GM12878 (cell line): Measurements from ENCODE around the gene ERO1A. TPM values are rescaled to one million over a fixed set of nuclear protein-coding genes. Genes with fewer than 3 reads are reported as not detected.

Experiments used
- ATAC-seq: fragments of 200-7000 bp; cut with Tn5 transposase; 3 replicates; pipeline ENCODE4 v1.9.1; 2020; ENCODE audit warnings: mild to moderate bottlenecking, moderate library complexity
- BruUV-seq: library from RNA; stranded (reverse); fragments of 400-500 nt; replicated peaks from 2 replicates; lab custom pipeline; 2021; lab: Mats Ljungman, UMichigan
- CTCF ChIA-PET: fragments of 300-600 bp; sonication (Branson Sonifier 250); formaldehyde crosslinking; extraction: SDS; loops from one replicate; lab custom pipeline; 2021; ENCODE audit warnings: inconsistent platforms; lab: Yijun Ruan, JAX
- POLR2A ChIA-PET: fragments of 350-600 bp; formaldehyde crosslinking; extraction: SDS; loops from one replicate; lab custom pipeline; 2021; ENCODE audit warnings: inconsistent platforms; lab: Charles Lee
- RAD21 ChIA-PET: fragments of 300-600 bp; sonication (Branson Sonifier 250); formaldehyde crosslinking; loops from one replicate; lab custom pipeline; 2023; ENCODE audit warnings: antibody characterized with exemption; ENCODE audit not compliant: unreplicated experiment; lab: Charles Lee
- SMC1A ChIA-PET: fragments of 300-600 bp; sonication (Branson Sonifier 250); formaldehyde crosslinking; loops from one replicate; lab custom pipeline; 2023; ENCODE audit not compliant: unreplicated experiment, uncharacterized antibody; lab: Charles Lee
- DNase-seq: peaks from one replicate; pipeline ENCODE4 v3.0.0-alpha.2; 2011; ENCODE audit warnings: low read depth, low spot score
- FAIRE-seq: peaks from 3 replicates; lab custom pipeline; 2011; peaks lifted over from hg19 to GRCh38; lab: Jason Lieb, UNC
- H2AFZ ChIP-seq: 2 replicates; pipeline ENCODE4 v1.6.0; 2011; ENCODE audit warnings: low read depth, low read length, control low read depth; ENCODE audit not compliant: control insufficient read depth
- H3K27ac ChIP-seq: 2 replicates; pipeline ENCODE4 v1.5.1; 2011; ENCODE audit warnings: control low read depth; ENCODE audit not compliant: control insufficient read depth, insufficient read depth
- H3K27me3 ChIP-seq, 2 experiments: replicated peaks in 1 of 2; 2 replicates each; pipeline versions ENCODE4 v1.6.0 to v1.6.1; 2011; ENCODE audit warnings: low read length in 1 of 2; ENCODE audit not compliant: control insufficient read depth in 2 of 2, insufficient read depth in 2 of 2
- H3K36me3 ChIP-seq, 2 experiments: 2 replicates each; pipeline ENCODE4 v1.5.1; 2011; ENCODE audit warnings: low read length in 1 of 2; ENCODE audit not compliant: control insufficient read depth in 2 of 2, insufficient read depth in 2 of 2
- H3K4me1 ChIP-seq: 2 replicates; pipeline ENCODE4 v1.6.1; 2011; ENCODE audit warnings: mild to moderate bottlenecking, low read length, moderate library complexity, mixed read lengths; ENCODE audit not compliant: control insufficient read depth, insufficient read depth
- H3K4me2 ChIP-seq: 2 replicates; pipeline ENCODE4 v1.6.0; 2011; ENCODE audit warnings: control low read depth; ENCODE audit not compliant: control insufficient read depth, insufficient read depth
- H3K4me3 ChIP-seq: fragments of 200-600 bp; sonication (generic); 2 replicates; pipeline ENCODE4 v1.5.1; 2016
- H3K79me2 ChIP-seq: 2 replicates; pipeline ENCODE4 v1.6.0; 2011; ENCODE audit warnings: low read length; ENCODE audit not compliant: control insufficient read depth, insufficient read depth
- H3K9ac ChIP-seq: 2 replicates; pipeline ENCODE4 v1.8.0; 2011; ENCODE audit warnings: low read length, control low read depth, mixed read lengths; ENCODE audit not compliant: control insufficient read depth, insufficient read depth
- H3K9me3 ChIP-seq: replicated peaks from 3 replicates; pipeline ENCODE4 v1.5.1; 2011; ENCODE audit warnings: mild to moderate bottlenecking, low read length; ENCODE audit not compliant: control insufficient read depth, insufficient read depth
- H4K20me1 ChIP-seq: 2 replicates; pipeline ENCODE4 v1.6.0; 2011; ENCODE audit not compliant: control insufficient read depth, insufficient read depth
- EED ChIP-seq: sonication (generic); IDR thresholded peaks from 2 replicates; pipeline ENCODE4 v1.6.1; 2016; ENCODE audit warnings: antibody characterized with exemption, low read depth
- FOXK2 ChIP-seq: fragments of 450-650 bp; IDR thresholded peaks from 2 replicates; pipeline ENCODE4 v1.6.1; 2017; ENCODE audit warnings: mild to moderate bottlenecking, moderate library complexity
- RB1 ChIP-seq: fragments of 450-650 bp; formaldehyde crosslinking; IDR thresholded peaks from 2 replicates; pipeline ENCODE4 v1.6.1; 2017; ENCODE audit warnings: mild to moderate bottlenecking, borderline replicate concordance
- STAT1 ChIP-seq: fragments of 450-650 bp; conservative IDR thresholded peaks from 2 replicates; pipeline ENCODE4 v1.6.1; 2014; ENCODE audit warnings: antibody characterized with exemption, mild to moderate bottlenecking
- TAF1 ChIP-seq: IDR thresholded peaks from 2 replicates; pipeline ENCODE4 v1.6.1; 2011; ENCODE audit warnings: mild to moderate bottlenecking, low read depth, low read length, borderline replicate concordance
- ZZZ3 ChIP-seq: IDR thresholded peaks from 2 replicates; pipeline ENCODE4 v1.6.1; 2011; ENCODE audit warnings: low read depth; ENCODE audit not compliant: control insufficient read depth, insufficient read length
- WGBS: methylation state at CpG from one replicate; pipeline ENCODE4 v1.1.6; 2016; ENCODE audit warnings: low lambda C conversion rate; ENCODE audit not compliant: insufficient replicate concordance, insufficient coverage; ENCODE audit errors: missing lambda C conversion rate; 5-methylcytosine and 5-hydroxymethylcytosine counted together
- in situ Hi-C: fragments of 300-500 bp; cut with MboI; formaldehyde crosslinking; loops from 9 replicates; pipeline ENCODE4 v1.14.3; 2018; ENCODE audit warnings: mixed read lengths
- intact Hi-C: fragments of 100-400 bp; cut with micrococcal nuclease; formaldehyde crosslinking; loops from one replicate; pipeline ENCODE4 v1.14.2; 2022; ENCODE audit not compliant: unreplicated experiment
- polyA plus RNA-seq, 11 experiments: library from polyadenylated mRNA; depleted of rRNA in 4 of 11; unstranded in 6 of 11; stranded (reverse) in 5 of 11; fragments of >200 nt; fragmentation: Nextera tagmentation in 4 of 11; fragmentation: Illumina TruSeq in 1 of 11; extraction: Ambion mirVana in 4 of 11; extraction: Trizol in 1 of 11; gene quantifications; 1 replicate in 1 of 11; 2 replicates in 10 of 11; pipeline versions ENCODE4 v1.2.1 to v1.2.3, GENCODE V29; 2011 to 2016; ENCODE audit warnings: inconsistent platforms in 2 of 11, missing spikeins in 2 of 11, low read depth in 1 of 11
- total RNA-seq, 4 experiments: library from RNA; depleted of rRNA in 3 of 4; stranded (reverse); fragments of >200 nt in 3 of 4; fragmentation: Illumina TruSeq in 1 of 4; extraction: Trizol in 1 of 4; gene quantifications; 2 replicates each; pipeline versions ENCODE4 v1.2.1 to v1.2.3, GENCODE V29; 2013 to 2021
- TF ChIP-seq, protein P1 (sequence below): IDR thresholded peaks from 2 replicates; pipeline ENCODE4 v1.6.1; 2012; ENCODE audit warnings: mild to moderate bottlenecking, low read depth, low read length
- TF ChIP-seq, protein P2 (sequence below): IDR thresholded peaks from 2 replicates; pipeline ENCODE4 v1.6.1; 2012; ENCODE audit warnings: low read depth, low read length, improper control_type of control experiment
- TF ChIP-seq, protein P3 (sequence below): fragments of 450-650 bp; formaldehyde crosslinking; IDR thresholded peaks from 2 replicates; pipeline ENCODE4 v1.4.0; 2020; ENCODE audit warnings: mild to moderate bottlenecking, moderate library complexity
- TF ChIP-seq, protein P4 (sequence below): IDR thresholded peaks from 2 replicates; pipeline ENCODE4 v1.6.1; 2011; ENCODE audit warnings: low read depth, low read length, improper control_type of control experiment, borderline replicate concordance
- TF ChIP-seq, protein P5 (sequence below): fragments of 450-650 bp; IDR thresholded peaks from 2 replicates; pipeline ENCODE4 v1.6.1; 2017; ENCODE audit warnings: low read depth, mild to moderate bottlenecking, moderate library complexity

ERO1A gene
- total and polyA plus RNA-seq, 10 of the 15 experiments (the other 5 are each of a cell fraction or from before 2014, with no cell fraction given): 17.5 to 93.1 (median 48.5) TPM

DNA sequence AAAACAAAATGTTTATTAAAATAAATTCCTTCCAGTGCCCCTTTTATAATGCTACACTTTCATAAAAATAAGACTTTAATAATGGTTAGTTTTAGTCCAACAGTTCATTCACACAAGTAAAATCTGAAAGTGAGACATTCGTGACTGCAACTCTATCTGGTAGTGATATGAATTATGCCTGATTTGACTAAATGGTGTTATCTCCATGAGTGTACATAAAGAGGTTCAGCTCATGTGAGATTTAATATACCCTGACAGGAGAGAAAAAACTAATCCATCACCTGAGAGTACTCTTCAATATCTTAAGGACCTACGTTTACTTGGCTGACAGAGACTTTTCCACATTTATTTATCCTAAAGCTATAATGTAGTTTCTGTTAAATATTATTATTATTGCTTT lies 34.0 kb downstream of the ERO1A start:
- Histone ChIP-seq H2AFZ (no peak overlapping the region), H3K36me3 (peaks cover 2 to 19% of the 10 kb centered on the region in 2 experiments), H3K4me3 (no peak overlapping the region), H4K20me1 (no peaks in the 10 kb centered on the region), H3K9me3 (no peaks in the 10 kb centered on the region; the same call in 2 of the 3 replicates), H3K4me2 (no peak overlapping the region), H3K4me1 (no peaks in the 10 kb centered on the region), H3K9ac (no peak overlapping the region), H3K27ac (no peak overlapping the region), H3K27me3 (no peaks in the 10 kb centered on the region), H3K79me2 (no peaks in the 10 kb centered on the region)
- ChIA-PET RAD21 (no interaction called here), POLR2A (no interaction called here), SMC1A (no interaction called here), CTCF (interaction anchor here (0.7 kb wide), 1 partner anchor 1731 kb away, joined by 3 read pairs; no protein-coding TSS in a partner anchor)
- DNase-seq (no peak), ATAC-seq (no peak), FAIRE-seq (peak; percentile 13)
- no TSS peak for BruUV-seq
- in situ Hi-C loops: no loop called here
- TF ChIP-seq STAT1 (no peak), TAF1 (no peak), FOXK2 (no peak), RB1 (no peak), ZZZ3 (no peak), EED (no peak)
- TF ChIP-seq, protein P1, sequence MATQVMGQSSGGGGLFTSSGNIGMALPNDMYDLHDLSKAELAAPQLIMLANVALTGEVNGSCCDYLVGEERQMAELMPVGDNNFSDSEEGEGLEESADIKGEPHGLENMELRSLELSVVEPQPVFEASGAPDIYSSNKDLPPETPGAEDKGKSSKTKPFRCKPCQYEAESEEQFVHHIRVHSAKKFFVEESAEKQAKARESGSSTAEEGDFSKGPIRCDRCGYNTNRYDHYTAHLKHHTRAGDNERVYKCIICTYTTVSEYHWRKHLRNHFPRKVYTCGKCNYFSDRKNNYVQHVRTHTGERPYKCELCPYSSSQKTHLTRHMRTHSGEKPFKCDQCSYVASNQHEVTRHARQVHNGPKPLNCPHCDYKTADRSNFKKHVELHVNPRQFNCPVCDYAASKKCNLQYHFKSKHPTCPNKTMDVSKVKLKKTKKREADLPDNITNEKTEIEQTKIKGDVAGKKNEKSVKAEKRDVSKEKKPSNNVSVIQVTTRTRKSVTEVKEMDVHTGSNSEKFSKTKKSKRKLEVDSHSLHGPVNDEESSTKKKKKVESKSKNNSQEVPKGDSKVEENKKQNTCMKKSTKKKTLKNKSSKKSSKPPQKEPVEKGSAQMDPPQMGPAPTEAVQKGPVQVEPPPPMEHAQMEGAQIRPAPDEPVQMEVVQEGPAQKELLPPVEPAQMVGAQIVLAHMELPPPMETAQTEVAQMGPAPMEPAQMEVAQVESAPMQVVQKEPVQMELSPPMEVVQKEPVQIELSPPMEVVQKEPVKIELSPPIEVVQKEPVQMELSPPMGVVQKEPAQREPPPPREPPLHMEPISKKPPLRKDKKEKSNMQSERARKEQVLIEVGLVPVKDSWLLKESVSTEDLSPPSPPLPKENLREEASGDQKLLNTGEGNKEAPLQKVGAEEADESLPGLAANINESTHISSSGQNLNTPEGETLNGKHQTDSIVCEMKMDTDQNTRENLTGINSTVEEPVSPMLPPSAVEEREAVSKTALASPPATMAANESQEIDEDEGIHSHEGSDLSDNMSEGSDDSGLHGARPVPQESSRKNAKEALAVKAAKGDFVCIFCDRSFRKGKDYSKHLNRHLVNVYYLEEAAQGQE: no peak
- TF ChIP-seq, protein P2, sequence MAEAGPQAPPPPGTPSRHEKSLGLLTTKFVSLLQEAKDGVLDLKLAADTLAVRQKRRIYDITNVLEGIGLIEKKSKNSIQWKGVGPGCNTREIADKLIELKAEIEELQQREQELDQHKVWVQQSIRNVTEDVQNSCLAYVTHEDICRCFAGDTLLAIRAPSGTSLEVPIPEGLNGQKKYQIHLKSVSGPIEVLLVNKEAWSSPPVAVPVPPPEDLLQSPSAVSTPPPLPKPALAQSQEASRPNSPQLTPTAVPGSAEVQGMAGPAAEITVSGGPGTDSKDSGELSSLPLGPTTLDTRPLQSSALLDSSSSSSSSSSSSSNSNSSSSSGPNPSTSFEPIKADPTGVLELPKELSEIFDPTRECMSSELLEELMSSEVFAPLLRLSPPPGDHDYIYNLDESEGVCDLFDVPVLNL: no peak
- TF ChIP-seq, protein P3, sequence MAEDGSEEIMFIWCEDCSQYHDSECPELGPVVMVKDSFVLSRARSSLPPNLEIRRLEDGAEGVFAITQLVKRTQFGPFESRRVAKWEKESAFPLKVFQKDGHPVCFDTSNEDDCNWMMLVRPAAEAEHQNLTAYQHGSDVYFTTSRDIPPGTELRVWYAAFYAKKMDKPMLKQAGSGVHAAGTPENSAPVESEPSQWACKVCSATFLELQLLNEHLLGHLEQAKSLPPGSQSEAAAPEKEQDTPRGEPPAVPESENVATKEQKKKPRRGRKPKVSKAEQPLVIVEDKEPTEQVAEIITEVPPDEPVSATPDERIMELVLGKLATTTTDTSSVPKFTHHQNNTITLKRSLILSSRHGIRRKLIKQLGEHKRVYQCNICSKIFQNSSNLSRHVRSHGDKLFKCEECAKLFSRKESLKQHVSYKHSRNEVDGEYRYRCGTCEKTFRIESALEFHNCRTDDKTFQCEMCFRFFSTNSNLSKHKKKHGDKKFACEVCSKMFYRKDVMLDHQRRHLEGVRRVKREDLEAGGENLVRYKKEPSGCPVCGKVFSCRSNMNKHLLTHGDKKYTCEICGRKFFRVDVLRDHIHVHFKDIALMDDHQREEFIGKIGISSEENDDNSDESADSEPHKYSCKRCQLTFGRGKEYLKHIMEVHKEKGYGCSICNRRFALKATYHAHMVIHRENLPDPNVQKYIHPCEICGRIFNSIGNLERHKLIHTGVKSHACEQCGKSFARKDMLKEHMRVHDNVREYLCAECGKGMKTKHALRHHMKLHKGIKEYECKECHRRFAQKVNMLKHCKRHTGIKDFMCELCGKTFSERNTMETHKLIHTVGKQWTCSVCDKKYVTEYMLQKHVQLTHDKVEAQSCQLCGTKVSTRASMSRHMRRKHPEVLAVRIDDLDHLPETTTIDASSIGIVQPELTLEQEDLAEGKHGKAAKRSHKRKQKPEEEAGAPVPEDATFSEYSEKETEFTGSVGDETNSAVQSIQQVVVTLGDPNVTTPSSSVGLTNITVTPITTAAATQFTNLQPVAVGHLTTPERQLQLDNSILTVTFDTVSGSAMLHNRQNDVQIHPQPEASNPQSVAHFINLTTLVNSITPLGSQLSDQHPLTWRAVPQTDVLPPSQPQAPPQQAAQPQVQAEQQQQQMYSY (CRISPR knock-in tag): no peak
- TF ChIP-seq, protein P4, sequence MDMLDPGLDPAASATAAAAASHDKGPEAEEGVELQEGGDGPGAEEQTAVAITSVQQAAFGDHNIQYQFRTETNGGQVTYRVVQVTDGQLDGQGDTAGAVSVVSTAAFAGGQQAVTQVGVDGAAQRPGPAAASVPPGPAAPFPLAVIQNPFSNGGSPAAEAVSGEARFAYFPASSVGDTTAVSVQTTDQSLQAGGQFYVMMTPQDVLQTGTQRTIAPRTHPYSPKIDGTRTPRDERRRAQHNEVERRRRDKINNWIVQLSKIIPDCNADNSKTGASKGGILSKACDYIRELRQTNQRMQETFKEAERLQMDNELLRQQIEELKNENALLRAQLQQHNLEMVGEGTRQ: no peak
- TF ChIP-seq, protein P5, sequence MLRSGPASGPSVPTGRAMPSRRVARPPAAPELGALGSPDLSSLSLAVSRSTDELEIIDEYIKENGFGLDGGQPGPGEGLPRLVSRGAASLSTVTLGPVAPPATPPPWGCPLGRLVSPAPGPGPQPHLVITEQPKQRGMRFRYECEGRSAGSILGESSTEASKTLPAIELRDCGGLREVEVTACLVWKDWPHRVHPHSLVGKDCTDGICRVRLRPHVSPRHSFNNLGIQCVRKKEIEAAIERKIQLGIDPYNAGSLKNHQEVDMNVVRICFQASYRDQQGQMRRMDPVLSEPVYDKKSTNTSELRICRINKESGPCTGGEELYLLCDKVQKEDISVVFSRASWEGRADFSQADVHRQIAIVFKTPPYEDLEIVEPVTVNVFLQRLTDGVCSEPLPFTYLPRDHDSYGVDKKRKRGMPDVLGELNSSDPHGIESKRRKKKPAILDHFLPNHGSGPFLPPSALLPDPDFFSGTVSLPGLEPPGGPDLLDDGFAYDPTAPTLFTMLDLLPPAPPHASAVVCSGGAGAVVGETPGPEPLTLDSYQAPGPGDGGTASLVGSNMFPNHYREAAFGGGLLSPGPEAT: no peak
- 64% methylated on average over 2 of the region's 2 CpGs for WGBS
- intact Hi-C loops: no loop called here
